ENCODE data around the gene ARID5B. TPM values are rescaled to one million over a fixed set of nuclear protein-coding genes. Genes with fewer than 3 reads are reported as not detected.

ARID5B gene
- total RNA-seq, 1 experiment from 2014 or later, result 2.3 TPM

GRCh38 chr10:61933859-61934555 lies 32.5 kb downstream of the ARID5B start (continued):
- no peak for TF ChIP-seq ZNF138 (CRISPR knock-in tag; conservative IDR thresholded peaks at IDR 0.05)
- TF ChIP-seq PREB (CRISPR knock-in tag; IDR thresholded peaks at IDR 0.05; ENCODE audit: borderline replicate concordance), result no peak
- TF ChIP-seq ZNF671 (CRISPR knock-in tag; IDR thresholded peaks at IDR 0.05), result no peak
- TF ChIP-seq ZBTB43 (CRISPR knock-in tag; IDR thresholded peaks at IDR 0.05), result no peak

- Mint-ChIP-seq H3K27ac (no peak overlapping the region), H3K27me3 (ENCODE audit: low read depth) (no peaks in the 10 kb centered on the region), H3K4me1 (peaks cover 11% of the 10 kb centered on the region), H3K9me3 (peaks cover 8% of the 10 kb centered on the region; the same call in 1 of the 2 replicates), H3K4me3 (no peak overlapping the region), H3K36me3 (peaks cover 4% of the 10 kb centered on the region; the same call in 1 of the 2 replicates)
- ChIA-PET CTCF (no interaction called here), POLR2A (no interaction called here)
- ATAC-seq (no peak), DNase-seq (ENCODE audit: low spot score) (no peak)
- TF ChIP-seq ZNF416 (CRISPR knock-in tag; IDR thresholded peaks at IDR 0.05), result no peak
- TF ChIP-seq CBFB (CRISPR knock-in tag; IDR thresholded peaks at IDR 0.05; ENCODE audit: low read depth), result no peak
- TF ChIP-seq ATF1 (CRISPR knock-in tag; IDR thresholded peaks at IDR 0.05), result no peak
- no peak for TF ChIP-seq E2F4 (CRISPR knock-in tag; IDR thresholded peaks at IDR 0.05; ENCODE audit: borderline replicate concordance, low read depth)
- TF ChIP-seq ZBTB21 (CRISPR knock-in tag; IDR thresholded peaks at IDR 0.05; ENCODE audit: borderline replicate concordance), result no peak
Measured at GRCh38 chr10:61935077-61935476, 33.6 kb downstream of the ARID5B start.

GRCh38 chr10:61936770-61937169 lies 35.3 kb downstream of the ARID5B start:
- ChIA-PET CTCF (interaction anchor here (0.7 to 1.0 kb wide), 2 partner anchors 40 to 71 kb away, joined by 3 to 4 read pairs; no protein-coding TSS in a partner anchor), POLR2A (interaction anchor here (0.6 to 0.7 kb wide), 2 partner anchors 20 to 646 kb away, joined by 3 read pairs; no protein-coding TSS in a partner anchor)
- Mint-ChIP-seq H3K27ac (no peak overlapping the region), H3K27me3 (ENCODE audit: low read depth) (no peaks in the 10 kb centered on the region), H3K9me3 (peaks cover 5% of the 10 kb centered on the region; the same call in 1 of the 2 replicates), H3K4me1 (peaks cover 11% of the 10 kb centered on the region), H3K4me3 (no peak overlapping the region), H3K36me3 (peaks cover 4% of the 10 kb centered on the region; the same call in 1 of the 2 replicates)
- ATAC-seq, result no peak
- no peak for DNase-seq (ENCODE audit: low spot score)
- TF ChIP-seq ATF1 (CRISPR knock-in tag; IDR thresholded peaks at IDR 0.05) (no peak), ZNF423 (CRISPR knock-in tag; IDR thresholded peaks at IDR 0.05) (no peak), PRRX2 (CRISPR knock-in tag; IDR thresholded peaks at IDR 0.05) (no peak), CREM (CRISPR knock-in tag; IDR thresholded peaks at IDR 0.05) (no peak), ZNF317 (CRISPR knock-in tag; IDR thresholded peaks at IDR 0.05; ENCODE audit: borderline replicate concordance, low read depth) (no peak), ZNF671 (CRISPR knock-in tag; IDR thresholded peaks at IDR 0.05) (no peak), NR2C2 (CRISPR knock-in tag; IDR thresholded peaks at IDR 0.05) (no peak), MXD4 (CRISPR knock-in tag; IDR thresholded peaks at IDR 0.05; ENCODE audit: borderline replicate concordance) (no peak), FOXP1 (CRISPR knock-in tag; IDR thresholded peaks at IDR 0.05; ENCODE audit: borderline replicate concordance) (no peak), NR1H2 (CRISPR knock-in tag; IDR thresholded peaks at IDR 0.05) (no peak), ZNF263 (CRISPR knock-in tag; IDR thresholded peaks at IDR 0.05; ENCODE audit: low read depth) (no peak), MLX (CRISPR knock-in tag; IDR thresholded peaks at IDR 0.05) (no peak), ZNF512 (CRISPR knock-in tag; IDR thresholded peaks at IDR 0.05; ENCODE audit: borderline replicate concordance) (no peak), ZNF232 (CRISPR knock-in tag; IDR thresholded peaks at IDR 0.05) (no peak), ARID4B (CRISPR knock-in tag; IDR thresholded peaks at IDR 0.05; ENCODE audit: borderline replicate concordance) (no peak), NFE2L1 (CRISPR knock-in tag; IDR thresholded peaks at IDR 0.05) (no peak)

Data from WTC11 (cell line).